GM12891 (cell line): Measurements from ENCODE around the gene HTR4.
"Not testable (repeated sequence)": the region's sequence is repeated elsewhere in the genome, so short reads cannot be mapped to it uniquely, and the experiment has no call there.

Source experiments
- DNase-seq: peaks from one replicate; pipeline ENCODE4 v3.0.0; 2011; ENCODE audit warnings: low spot score; ENCODE audit not compliant: insufficient read length
- FAIRE-seq: peaks from 2 replicates; lab custom pipeline; 2011; peaks lifted over from hg19 to GRCh38; lab: Jason Lieb, UNC
- PAX5 ChIP-seq: IDR thresholded peaks from 2 replicates; pipeline ENCODE4 v1.6.1; 2011; ENCODE audit warnings: low read length, moderate library complexity, mild to moderate bottlenecking; ENCODE audit not compliant: insufficient read depth, severe bottlenecking
- POLR2A ChIP-seq: IDR thresholded peaks from 2 replicates; pipeline ENCODE4 v1.6.1; 2011; ENCODE audit warnings: low read depth, low read length, control low read depth
- POLR2AphosphoS5 ChIP-seq: IDR thresholded peaks from 2 replicates; pipeline ENCODE4 v1.6.1; 2011; ENCODE audit warnings: low read depth, low read length, control low read depth
- POU2F2 ChIP-seq: IDR thresholded peaks from 2 replicates; pipeline ENCODE4 v1.6.1; 2011; ENCODE audit warnings: low read depth, mild to moderate bottlenecking, control low read depth, low read length, moderate library complexity
- SPI1 ChIP-seq: IDR thresholded peaks from 2 replicates; pipeline ENCODE4 v1.6.1; 2011; ENCODE audit warnings: low read depth, low read length, control low read depth
- TAF1 ChIP-seq: IDR thresholded peaks from 2 replicates; pipeline ENCODE4 v1.6.1; 2011; ENCODE audit warnings: low read depth, low read length, control low read depth

Gene HTR4

GRCh38 chr5:148687427-148687826, 33.1 kb upstream of the HTR4 start:
- TF ChIP-seq SPI1 = no peak
- no peak for TF ChIP-seq POLR2AphosphoS5
- no peak for TF ChIP-seq PAX5
- TF ChIP-seq POLR2A = no peak
- TF ChIP-seq POU2F2 = no peak
- no peak for TF ChIP-seq TAF1
- no peak for DNase-seq
- peak; percentile 82 for FAIRE-seq

GRCh38 chr5:148686660-148687059, 32.3 kb upstream of the HTR4 start:
- TF ChIP-seq TAF1 = no peak
- no peak for TF ChIP-seq SPI1
- no peak for TF ChIP-seq POU2F2
- TF ChIP-seq POLR2AphosphoS5 = no peak
- TF ChIP-seq PAX5 = no peak
- TF ChIP-seq POLR2A = no peak
- DNase-seq = no peak
- FAIRE-seq = no peak

- DNase-seq = no peak
- FAIRE-seq = no peak
These were observed 31.3 kb upstream of the HTR4 start for GRCh38 chr5:148685520-148686134.

GRCh38 chr5:148684528-148684927, 30.2 kb upstream of the HTR4 start:
- DNase-seq (no peak), FAIRE-seq (no peak)
- TF ChIP-seq POLR2A = no peak
- no peak for TF ChIP-seq POLR2AphosphoS5
- TF ChIP-seq TAF1 = no peak
- no peak for TF ChIP-seq PAX5
- no peak for TF ChIP-seq SPI1
- no peak for TF ChIP-seq POU2F2

More at GRCh38 chr5:148685520-148686134, 31.3 kb upstream of the HTR4 start:
- TF ChIP-seq POLR2A = no peak
- TF ChIP-seq PAX5 = no peak
- TF ChIP-seq SPI1 = no peak
- TF ChIP-seq POLR2AphosphoS5 = no peak
- TF ChIP-seq POU2F2 = no peak
- TF ChIP-seq TAF1 = no peak

GRCh38 chr5:148683651-148684050, 29.3 kb upstream of the HTR4 start:
- FAIRE-seq = no peak
- TF ChIP-seq POLR2AphosphoS5 (no peak), SPI1 (no peak), TAF1 (no peak), POU2F2 (no peak), POLR2A (no peak), PAX5 (no peak)

GRCh38 chr5:148682058-148683026, 28.0 kb upstream of the HTR4 start:
- FAIRE-seq (no peak), DNase-seq (no peak)
- TF ChIP-seq TAF1 (no peak), SPI1 (no peak), PAX5 (no peak), POU2F2 (no peak), POLR2AphosphoS5 (no peak), POLR2A (no peak)

More at GRCh38 chr5:148683651-148684050, 29.3 kb upstream of the HTR4 start:
- DNase-seq = no peak

GRCh38 chr5:148681157-148682057, 27.1 kb upstream of the HTR4 start:
- DNase-seq (no peak), FAIRE-seq (no peak)
- TF ChIP-seq TAF1 = no peak
- TF ChIP-seq PAX5 = no peak
- no peak for TF ChIP-seq POLR2A
- no peak for TF ChIP-seq POU2F2
- TF ChIP-seq SPI1 = no peak
- TF ChIP-seq POLR2AphosphoS5 = no peak

- not testable (repeated sequence) for FAIRE-seq, DNase-seq
These were observed 19.4 kb upstream of the HTR4 start for GRCh38 chr5:148673704-148674103.

GRCh38 chr5:148666353-148666752, 12.0 kb upstream of the HTR4 start:
- FAIRE-seq = no peak
- TF ChIP-seq POU2F2 (no peak), SPI1 (no peak), POLR2AphosphoS5 (no peak), POLR2A (no peak), PAX5 (no peak), TAF1 (no peak)
- no peak for DNase-seq
